Sigmoid colon (tissue), 7 donors: ENCODE measurements around the gene MEGF11. TPM values are rescaled to one million over a fixed set of nuclear protein-coding genes. Genes with fewer than 3 reads are reported as not detected.

Experiments used
- DNase-seq: peaks from one replicate; pipeline ENCODE4 v3.0.0-alpha.2; 2019
- H3K27ac ChIP-seq, 4 donors: fragments of 200-600 bp; sonication (generic); one replicate each; pipeline ENCODE4 v1.5.1; 2016 to 2019; ENCODE audit warnings: mild to moderate bottlenecking in 1 of 4
- H3K27me3 ChIP-seq, 3 donors: fragments of 200-600 bp; sonication (generic); one replicate each; pipeline ENCODE4 v1.5.1; 2019; ENCODE audit warnings: mild to moderate bottlenecking in 1 of 3
- H3K36me3 ChIP-seq, 4 donors: fragments of 200-600 bp; sonication (generic); one replicate each; pipeline ENCODE4 v1.5.1; 2016 to 2019
- H3K4me1 ChIP-seq, 4 donors: fragments of 200-600 bp; sonication (generic); one replicate each; pipeline ENCODE4 v1.5.1; 2017 to 2019
- H3K4me3 ChIP-seq, 4 donors: fragments of 200-600 bp; sonication (generic); one replicate each; pipeline ENCODE4 v1.5.1; 2017 to 2019; ENCODE audit warnings: mild to moderate bottlenecking in 2 of 4, moderate library complexity in 1 of 4
- H3K9me3 ChIP-seq, 4 donors: fragments of 200-600 bp in 3 of 4; sonication (generic) in 3 of 4; one replicate each; pipeline versions ENCODE4 v1.5.1 to v1.6.1; 2013 to 2019
- CTCF ChIP-seq, 4 experiments: fragments of 450-650 bp in 3 of 4; fragments of 200-600 bp in 1 of 4; IDR thresholded peaks; one replicate each; pipeline ENCODE4 v1.5.1; 2016 to 2019; ENCODE audit warnings: antibody characterized with exemption in 4 of 4, mild to moderate bottlenecking in 3 of 4, moderate library complexity in 2 of 4
- EP300 ChIP-seq, 4 donors: sonication (generic); formaldehyde crosslinking; IDR thresholded peaks; one replicate each; pipeline ENCODE4 v1.6.1; 2017; ENCODE audit warnings: antibody characterized with exemption in 4 of 4
- POLR2A ChIP-seq, 2 donors: fragments of 450-650 bp; IDR thresholded peaks; one replicate each; pipeline ENCODE4 v1.6.1; 2016; ENCODE audit warnings: antibody characterized with exemption in 2 of 2, mild to moderate bottlenecking in 2 of 2, moderate library complexity in 2 of 2
- POLR2AphosphoS5 ChIP-seq, 4 donors: sonication (generic); formaldehyde crosslinking; IDR thresholded peaks; one replicate each; pipeline ENCODE4 v1.6.1; 2017; ENCODE audit warnings: antibody characterized with exemption in 4 of 4
- WGBS, 2 donors: extraction: QIAGEN DNeasy Blood & Tissue Kit; methylation state at CpG; one replicate each; pipeline ENCODE4 v1.1.7; 2013; 5-methylcytosine and 5-hydroxymethylcytosine counted together
- intact Hi-C: fragments of 100-400 bp; cut with DNase I; formaldehyde crosslinking; loops from one replicate; pipeline ENCODE4 v1.15.1; 2023
- polyA plus RNA-seq, 3 donors: library from polyadenylated mRNA; stranded (reverse); fragments of 200-250 nt; gene quantifications; one replicate each; pipeline ENCODE4 v1.2.3, GENCODE V29; 2013
- total RNA-seq, 4 donors: library from RNA; depleted of rRNA; stranded (reverse); fragments of >200 nt; gene quantifications; one replicate each; pipeline ENCODE4 v1.1.0, GENCODE V29; 2016
- donor health status: healthy with polysubstance abuse.
- donor health status: Bipolar disorder and iron deficiency.
- donor health status: healthy.

The MEGF11 gene
- total RNA-seq (not detected), polyA plus RNA-seq (under 1 TPM in 1 of 3 donors, not detected in 2; 0.04 TPM)

GRCh38 chr15:66253418-66254088 lies at the start of gene MEGF11:
MEGF11 (minus strand) TSS chr15:66253750; CDS start chr15:66128403, 125,347 bp downstream.
- Histone ChIP-seq H3K36me3 (no peaks in the 10 kb centered on the region), H3K27me3 (peaks cover 24 to 88% (median 59%) of the 10 kb centered on the region in 3 donors), H3K27ac (no peak within 1 kb of the TSS), H3K4me1 (peaks cover 0 to 31% (median 29%) of the 10 kb centered on the region in 4 donors), H3K4me3 (peak within 1 kb of the TSS; percentile 15 to 59 (median 47)), H3K9me3 (no peaks in the 10 kb centered on the region)
- no peak for DNase-seq
- intact Hi-C loops = loop anchor here (5.0 kb wide), 1 partner anchor 34 kb away; no protein-coding TSS in a partner anchor
- TF ChIP-seq POLR2AphosphoS5 (IDR thresholded peaks at IDR 0.05) (no peak), EP300 (IDR thresholded peaks at IDR 0.05) (no peak), POLR2A (IDR thresholded peaks at IDR 0.05) (no peak), CTCF (IDR thresholded peaks at IDR 0.05) (no peak)
- WGBS, 2 donors = 1% methylated on average over 64 of the region's 64 CpGs

DNA sequence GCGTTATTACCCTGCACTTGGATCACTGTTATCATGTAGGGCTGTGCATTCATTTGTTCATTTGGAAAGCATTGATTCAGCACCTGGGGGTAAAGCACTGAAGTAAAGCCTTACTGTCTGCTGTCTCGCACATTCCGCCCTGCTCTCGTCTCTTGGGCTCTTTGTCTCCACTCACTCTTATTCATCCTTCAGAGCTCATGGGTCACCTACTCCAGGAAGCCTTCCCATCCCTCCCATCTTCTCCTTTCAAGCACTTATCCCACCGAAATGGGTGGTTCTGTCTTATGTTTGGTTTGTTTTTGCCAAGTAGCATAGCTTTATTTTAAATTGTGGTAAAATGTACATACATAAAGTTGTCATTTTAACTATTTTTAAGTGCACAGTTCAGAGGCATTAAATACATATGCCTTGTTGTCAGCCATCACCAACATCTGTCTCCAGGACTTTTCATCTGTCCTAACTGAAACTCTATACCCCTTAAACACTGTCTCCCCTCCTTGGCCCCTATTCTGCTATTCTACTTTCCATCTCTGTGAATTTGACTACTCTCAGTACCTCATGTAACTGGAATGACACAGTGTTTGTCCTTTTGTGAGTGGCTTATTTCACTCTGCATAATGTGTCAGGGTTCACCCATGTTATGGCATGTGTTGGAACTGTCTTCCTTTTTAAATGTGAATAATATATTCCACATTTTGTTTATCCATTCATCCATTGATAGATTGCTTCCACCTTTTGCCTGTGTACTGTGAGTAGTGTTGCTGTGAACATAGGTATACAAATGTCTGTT lies 49.1 kb upstream of the MEGF11 start:
- Histone ChIP-seq H3K36me3 (peaks cover 0 to 34% (median 0%) of the 10 kb centered on the region in 4 donors), H3K27ac (no peak overlapping the region), H3K4me3 (no peak overlapping the region), H3K9me3 (no peaks in the 10 kb centered on the region), H3K4me1 (no peaks in the 10 kb centered on the region), H3K27me3 (no peaks in the 10 kb centered on the region)
- intact Hi-C loops = no loop called here
- WGBS, 2 donors = 90 to 93% methylated on average over 5 of the region's 5 CpGs
- DNase-seq = no peak
- no peak for TF ChIP-seq POLR2A (IDR thresholded peaks at IDR 0.05)
- no peak for TF ChIP-seq CTCF (IDR thresholded peaks at IDR 0.05)
- TF ChIP-seq EP300 (IDR thresholded peaks at IDR 0.05) = no peak
- TF ChIP-seq POLR2AphosphoS5 (IDR thresholded peaks at IDR 0.05) = no peak

DNA sequence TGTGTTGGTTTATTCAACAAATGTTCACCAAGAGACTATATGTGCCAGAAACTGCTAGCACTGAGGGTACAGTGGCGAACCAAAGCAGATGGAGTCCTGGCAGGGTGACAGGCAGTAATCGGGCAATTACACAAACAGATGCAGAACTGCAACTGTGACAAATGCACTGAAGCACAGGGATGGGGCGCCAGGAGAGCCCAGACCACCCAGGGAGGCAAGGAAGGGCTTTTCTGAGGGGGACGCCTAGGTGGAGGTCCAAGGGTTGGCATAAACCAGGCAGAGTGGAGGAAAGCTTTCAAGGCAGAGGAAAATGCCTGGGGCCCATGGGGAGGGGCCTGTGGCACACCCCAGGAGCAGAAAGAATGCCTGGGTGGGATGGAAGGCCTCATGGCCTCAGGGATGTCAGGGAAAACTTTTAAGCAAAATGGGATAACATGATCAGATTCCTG lies 45.3 kb upstream of the MEGF11 start:
- WGBS, 2 donors = 80 to 82% methylated on average over 4 of the region's 4 CpGs

GRCh38 chr15:66296186-66296585 lies 42.6 kb upstream of the MEGF11 start:
- Histone ChIP-seq H3K4me3 (no peak overlapping the region), H3K9me3 (no peaks in the 10 kb centered on the region), H3K36me3 (peaks cover 0 to 6% (median 0%) of the 10 kb centered on the region in 4 donors), H3K27ac (no peak overlapping the region), H3K4me1 (peaks cover 0 to 40% (median 30%) of the 10 kb centered on the region in 4 donors), H3K27me3 (no peaks in the 10 kb centered on the region)
- DNase-seq = no peak
- WGBS, 2 donors = 79 to 82% methylated on average over 5 of the region's 5 CpGs
- TF ChIP-seq CTCF (IDR thresholded peaks at IDR 0.05) = no peak
- no peak for TF ChIP-seq POLR2A (IDR thresholded peaks at IDR 0.05)
- no peak for TF ChIP-seq POLR2AphosphoS5 (IDR thresholded peaks at IDR 0.05)
- TF ChIP-seq EP300 (IDR thresholded peaks at IDR 0.05) = no peak
- intact Hi-C loops = no loop called here

More for the DNA sequence above, 45.3 kb upstream of the MEGF11 start:
- H3K27me3 ChIP-seq = no peaks in the 10 kb centered on the region
- peaks cover 0 to 22% (median 16%) of the 10 kb centered on the region in 4 donors for H3K4me1 ChIP-seq
- H3K9me3 ChIP-seq = no peaks in the 10 kb centered on the region
- DNase-seq = no peak
- intact Hi-C loops = no loop called here
- no peak overlapping the region for H3K27ac ChIP-seq
- H3K36me3 ChIP-seq = peaks cover 0 to 11% (median 0%) of the 10 kb centered on the region in 4 donors
- TF ChIP-seq POLR2A (IDR thresholded peaks at IDR 0.05) = no peak
- no peak for TF ChIP-seq EP300 (IDR thresholded peaks at IDR 0.05)
- no peak overlapping the region for H3K4me3 ChIP-seq

- H3K4me3 ChIP-seq = peak overlapping the region in 3 of 4 donors; percentile 74 to 79 (median 78)
- H3K27me3 ChIP-seq = no peaks in the 10 kb centered on the region
- H3K36me3 ChIP-seq = no peaks in the 10 kb centered on the region
- DNase-seq = no peak
- no peaks in the 10 kb centered on the region for H3K9me3 ChIP-seq
- WGBS, 2 donors = 28 to 50% methylated on average over 3 of the region's 3 CpGs
- H3K4me1 ChIP-seq = peaks cover 0 to 42% (median 30%) of the 10 kb centered on the region in 4 donors
- TF ChIP-seq POLR2A (IDR thresholded peaks at IDR 0.05) = no peak
- TF ChIP-seq EP300 (IDR thresholded peaks at IDR 0.05) = no peak
- TF ChIP-seq CTCF (IDR thresholded peaks at IDR 0.05) = no peak
- peak in 2 of 4 donors; percentile 20 to 38 for TF ChIP-seq POLR2AphosphoS5 (IDR thresholded peaks at IDR 0.05)
- peak overlapping the region; percentile 88 to 94 (median 92) for H3K27ac ChIP-seq
- intact Hi-C loops = loop anchor here (5.0 kb wide), 1 partner anchor 658 kb away; no protein-coding TSS in a partner anchor
These were observed 41.3 kb upstream of the MEGF11 start for GRCh38 chr15:66294932-66295235.
